NT2/D1 (cell line): ENCODE data around the gene DOP1B.
A peak's percentile ranks its signal among the peaks of the same experiment; 100 is the strongest.
"Not testable (repeated sequence)": the region's sequence is repeated elsewhere in the genome, so short reads cannot be mapped to it uniquely, and the experiment has no call there.

Experiments
- DNase-seq: peaks from one replicate; pipeline ENCODE4 v3.0.0-alpha.2; 2011; ENCODE audit warnings: low read depth, low spot score
- H3K27me3 ChIP-seq: 2 replicates; pipeline ENCODE4 v1.6.0; 2011; ENCODE audit warnings: mild to moderate bottlenecking; ENCODE audit not compliant: insufficient read length, insufficient read depth
- H3K36me3 ChIP-seq: 2 replicates; pipeline ENCODE4 v1.6.1; 2011; ENCODE audit warnings: mild to moderate bottlenecking, low read length, mixed read lengths; ENCODE audit not compliant: insufficient read depth, insufficient read length
- H3K4me1 ChIP-seq: 2 replicates; pipeline ENCODE4 v1.5.1; 2011; ENCODE audit not compliant: insufficient read depth, insufficient read length
- H3K4me3 ChIP-seq: 2 replicates; pipeline ENCODE4 v1.5.1; 2011; ENCODE audit warnings: low read depth; ENCODE audit not compliant: insufficient read length
- H3K9ac ChIP-seq: 2 replicates; pipeline ENCODE4 v1.6.0; 2011; ENCODE audit warnings: low read depth; ENCODE audit not compliant: insufficient read length
- H3K9me3 ChIP-seq: 2 replicates; pipeline ENCODE4 v1.5.1; 2011; ENCODE audit warnings: mild to moderate bottlenecking, low read length; ENCODE audit not compliant: insufficient read depth
- SUZ12 ChIP-seq: IDR thresholded peaks from 2 replicates; pipeline ENCODE4 v1.6.1; 2011; ENCODE audit not compliant: insufficient read length, insufficient read depth; ENCODE audit errors: extremely low read depth
- YY1 ChIP-seq: IDR thresholded peaks from 2 replicates; pipeline ENCODE4 v1.6.1; 2011; ENCODE audit not compliant: insufficient read length, insufficient read depth
- ZNF274 ChIP-seq: IDR thresholded peaks from 2 replicates; pipeline ENCODE4 v1.6.1; 2011; ENCODE audit warnings: mild to moderate bottlenecking, low read depth, low read length

DOP1B gene

DNA sequence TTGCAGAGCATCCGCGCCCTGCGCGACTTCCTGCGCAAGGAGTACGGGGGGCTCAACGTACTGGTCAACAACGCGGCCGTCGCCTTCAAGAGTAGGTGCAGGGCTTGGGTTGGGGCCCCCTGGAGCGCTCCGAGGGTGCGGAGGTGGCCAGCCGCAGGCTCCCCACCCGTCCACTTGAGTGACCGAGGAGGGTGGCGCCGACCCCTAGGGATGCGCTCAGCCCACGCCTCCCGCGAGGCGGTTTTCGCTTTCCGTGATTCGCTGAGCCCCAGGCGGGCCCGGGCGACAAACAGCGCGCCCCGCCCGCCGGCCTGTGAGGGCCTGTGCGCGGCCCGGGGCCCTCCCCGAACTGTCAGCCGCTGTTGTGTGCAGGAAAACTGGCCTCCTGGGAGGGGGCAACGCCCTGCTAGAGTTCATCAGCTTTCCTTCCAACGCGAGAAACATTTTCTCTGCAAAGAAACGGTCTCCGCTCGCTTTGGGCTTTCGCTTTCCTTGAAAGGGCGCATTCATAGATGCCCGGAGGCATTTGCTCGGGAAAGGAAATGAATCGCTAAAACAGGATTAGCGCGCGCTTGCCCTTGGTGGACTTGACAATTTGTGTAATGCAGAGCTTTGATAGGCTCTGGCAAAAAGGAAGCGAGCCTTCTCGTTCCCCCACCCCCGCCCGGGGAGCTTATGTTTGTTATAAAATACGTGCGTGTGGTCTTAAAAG lies 21.1 kb upstream of the DOP1B start:
- Histone ChIP-seq H3K36me3 (no peaks in the 10 kb centered on the region), H3K4me3 (peak overlapping the region; percentile 77), H3K9ac (peak overlapping the region; percentile 53), H3K4me1 (peaks cover 2% of the 10 kb centered on the region), H3K27me3 (peaks cover 48% of the 10 kb centered on the region), H3K9me3 (no peaks in the 10 kb centered on the region)
- no peak for TF ChIP-seq YY1
- no peak for TF ChIP-seq ZNF274
- no peak for TF ChIP-seq SUZ12
- DNase-seq: no peak

DNA sequence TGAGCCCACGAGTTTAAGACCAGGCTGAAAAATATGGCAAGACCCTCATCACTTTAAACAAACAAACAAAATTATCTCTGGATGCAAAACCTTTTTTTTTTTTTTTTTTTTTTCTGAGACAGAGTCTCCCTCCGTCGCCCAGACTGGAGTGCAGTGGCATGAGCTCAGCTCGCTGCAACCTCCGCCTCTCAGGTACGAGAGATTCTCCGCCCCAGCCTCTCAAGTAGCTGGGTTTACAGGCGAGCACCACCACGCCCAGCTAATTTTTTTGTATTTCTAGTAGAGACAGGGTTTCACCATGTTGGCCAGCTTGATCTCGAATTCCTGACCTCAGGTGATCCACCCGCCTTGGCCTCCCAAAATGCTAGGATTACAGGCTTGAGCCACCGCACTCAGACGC lies 16.8 kb upstream of the DOP1B start:
- H3K9me3 ChIP-seq, H3K9ac ChIP-seq, H3K36me3 ChIP-seq, H3K4me3 ChIP-seq, H3K4me1 ChIP-seq, DNase-seq: not testable (repeated sequence)
- peaks cover 14% of the 10 kb centered on the region for H3K27me3 ChIP-seq

DNA sequence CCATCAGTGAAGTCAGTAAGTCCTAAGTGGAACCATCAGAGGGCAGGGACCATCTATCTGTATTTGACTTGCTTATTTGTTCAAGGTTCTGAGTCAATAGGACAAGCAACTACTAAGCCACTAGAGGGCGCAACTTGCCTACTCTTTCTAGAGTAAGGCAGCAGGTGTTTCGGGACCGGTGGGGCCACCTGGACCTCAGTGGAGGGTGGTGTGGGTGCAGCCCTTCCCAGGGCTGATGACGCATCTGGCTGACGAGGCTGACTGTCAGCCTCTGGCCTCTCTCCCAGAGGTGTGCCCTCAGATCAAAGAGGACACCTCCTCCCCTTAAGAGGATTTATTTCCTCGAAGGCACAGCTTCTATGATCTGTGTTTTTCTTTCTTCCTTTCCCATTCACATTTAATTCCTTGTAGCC lies 15.1 kb upstream of the DOP1B start:
- peak; percentile 89 for DNase-seq
- TF ChIP-seq ZNF274 (no peak), SUZ12 (no peak), YY1 (no peak)
- H3K4me1 ChIP-seq: peaks cover 2% of the 10 kb centered on the region
- H3K4me3 ChIP-seq: no peak overlapping the region
- no peak overlapping the region for H3K9ac ChIP-seq
- no peaks in the 10 kb centered on the region for H3K9me3 ChIP-seq
- H3K27me3 ChIP-seq: peaks cover 6% of the 10 kb centered on the region
- no peaks in the 10 kb centered on the region for H3K36me3 ChIP-seq

DNA sequence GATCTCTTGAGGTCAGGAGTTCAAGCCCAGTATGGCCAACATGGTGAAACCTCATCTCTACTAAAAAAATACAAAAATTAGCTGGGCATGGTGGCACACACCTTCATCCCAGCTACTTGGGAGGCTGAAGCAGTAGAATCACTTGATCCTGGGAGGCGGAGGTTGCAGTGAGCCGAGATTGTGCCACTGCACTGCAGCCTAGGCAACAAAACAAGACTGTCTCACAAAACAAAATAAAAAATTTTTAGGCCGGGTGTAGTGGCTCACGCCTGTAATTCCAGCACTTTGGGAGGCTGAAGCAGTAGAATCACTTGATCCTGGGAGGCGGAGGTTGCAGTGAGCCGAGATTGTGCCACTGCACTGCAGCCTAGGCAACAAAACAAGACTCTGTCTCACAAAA lies 12.4 kb upstream of the DOP1B start:
- H3K4me3 ChIP-seq, H3K9ac ChIP-seq, H3K27me3 ChIP-seq, H3K36me3 ChIP-seq, H3K4me1 ChIP-seq, H3K9me3 ChIP-seq, DNase-seq: not testable (repeated sequence)

DNA sequence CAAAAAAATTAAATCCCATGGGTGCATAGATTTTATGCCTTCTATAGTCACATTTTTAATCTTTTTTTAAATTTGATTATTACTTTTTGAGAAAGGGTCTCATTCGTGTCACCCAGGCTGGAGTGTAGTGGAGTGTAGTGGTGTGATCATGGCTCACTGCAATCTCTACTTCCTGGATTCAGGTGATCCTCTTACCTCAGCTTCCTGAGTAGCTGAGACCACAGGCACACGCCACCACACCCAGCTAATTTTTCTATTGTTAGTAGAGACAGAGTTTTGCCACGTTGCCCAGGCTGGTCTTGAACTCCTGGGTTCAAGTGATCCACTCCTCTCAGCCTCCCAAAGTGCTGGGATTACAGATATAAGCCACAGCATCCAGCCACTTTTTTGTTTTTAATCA lies 11.4 kb upstream of the DOP1B start:
- Histone ChIP-seq H3K9me3 (no peaks in the 10 kb centered on the region), H3K27me3 (no peaks in the 10 kb centered on the region), H3K4me1 (peaks cover 5% of the 10 kb centered on the region), H3K4me3 (no peak overlapping the region), H3K9ac (no peak overlapping the region), H3K36me3 (no peaks in the 10 kb centered on the region)
- DNase-seq: no peak
- TF ChIP-seq SUZ12: no peak
- TF ChIP-seq YY1: no peak
- TF ChIP-seq ZNF274: no peak

GRCh38 chr21:36147911-36148310 lies 8.7 kb upstream of the DOP1B start:
- TF ChIP-seq YY1 (no peak), SUZ12 (no peak), ZNF274 (no peak)
- DNase-seq: no peak
- Histone ChIP-seq H3K4me1 (peaks cover 3% of the 10 kb centered on the region), H3K9me3 (no peaks in the 10 kb centered on the region), H3K9ac (no peak overlapping the region), H3K4me3 (no peak overlapping the region), H3K27me3 (no peaks in the 10 kb centered on the region), H3K36me3 (no peaks in the 10 kb centered on the region)

GRCh38 chr21:36148886-36149285 lies 7.7 kb upstream of the DOP1B start:
- Histone ChIP-seq H3K4me3 (no peak overlapping the region), H3K27me3 (no peaks in the 10 kb centered on the region), H3K4me1 (peaks cover 3% of the 10 kb centered on the region), H3K9me3 (no peaks in the 10 kb centered on the region), H3K36me3 (no peaks in the 10 kb centered on the region), H3K9ac (no peak overlapping the region)
- no peak for DNase-seq
- TF ChIP-seq SUZ12 (no peak), ZNF274 (no peak), YY1 (no peak)
